C4-2B (cell line): ENCODE data around the gene PPIB.

Experiments used
- ZFX ChIP-seq: fragments of 450-650 bp; IDR thresholded peaks from 2 replicates; pipeline ENCODE4 v1.6.1; 2017
- TF ChIP-seq, protein P1 (sequence below): fragments of 450-650 bp; conservative IDR thresholded peaks from 2 replicates; pipeline ENCODE4 v1.5.1; 2017; ENCODE audit warnings: mild to moderate bottlenecking

- TF ChIP-seq, protein P1, sequence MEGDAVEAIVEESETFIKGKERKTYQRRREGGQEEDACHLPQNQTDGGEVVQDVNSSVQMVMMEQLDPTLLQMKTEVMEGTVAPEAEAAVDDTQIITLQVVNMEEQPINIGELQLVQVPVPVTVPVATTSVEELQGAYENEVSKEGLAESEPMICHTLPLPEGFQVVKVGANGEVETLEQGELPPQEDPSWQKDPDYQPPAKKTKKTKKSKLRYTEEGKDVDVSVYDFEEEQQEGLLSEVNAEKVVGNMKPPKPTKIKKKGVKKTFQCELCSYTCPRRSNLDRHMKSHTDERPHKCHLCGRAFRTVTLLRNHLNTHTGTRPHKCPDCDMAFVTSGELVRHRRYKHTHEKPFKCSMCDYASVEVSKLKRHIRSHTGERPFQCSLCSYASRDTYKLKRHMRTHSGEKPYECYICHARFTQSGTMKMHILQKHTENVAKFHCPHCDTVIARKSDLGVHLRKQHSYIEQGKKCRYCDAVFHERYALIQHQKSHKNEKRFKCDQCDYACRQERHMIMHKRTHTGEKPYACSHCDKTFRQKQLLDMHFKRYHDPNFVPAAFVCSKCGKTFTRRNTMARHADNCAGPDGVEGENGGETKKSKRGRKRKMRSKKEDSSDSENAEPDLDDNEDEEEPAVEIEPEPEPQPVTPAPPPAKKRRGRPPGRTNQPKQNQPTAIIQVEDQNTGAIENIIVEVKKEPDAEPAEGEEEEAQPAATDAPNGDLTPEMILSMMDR: no peak
- no peak for TF ChIP-seq ZFX
Observed at GRCh38 chr15:64146520-64146884, 16.3 kb downstream of the PPIB start.
